Neural cell (in vitro differentiated cells): Measurements from ENCODE around the gene CILP2. TPM values are rescaled to one million over a fixed set of nuclear protein-coding genes. Genes with fewer than 3 reads are reported as not detected.

Source experiments
- H2AFZ ChIP-seq: fragments of 200-600, 300-800 bp; sonication (generic), shearing (Covaris generic); 2 replicates; pipeline ENCODE4 v1.6.0; 2014; ENCODE audit warnings: low read depth, mild to moderate bottlenecking, antibody characterized with exemption, low read length, moderate library complexity
- H3F3A ChIP-seq: fragments of 200-600 bp; shearing (Covaris generic); 2 replicates; pipeline ENCODE4 v1.6.1; 2016; ENCODE audit warnings: mild to moderate bottlenecking, moderate library complexity, mixed read lengths, antibody characterized with exemption, low read length; ENCODE audit not compliant: insufficient read depth, poor library complexity, severe bottlenecking
- H3K27ac ChIP-seq: fragments of 200-600, 300-800 bp; sonication (generic), shearing (Covaris generic); 2 replicates; pipeline ENCODE4 v1.5.1; 2014; ENCODE audit warnings: mild to moderate bottlenecking, low read length, moderate library complexity
- H3K27me3 ChIP-seq: fragments of 300-800, 200-600 bp; sonication (generic), shearing (Covaris generic); 2 replicates; pipeline ENCODE4 v1.6.0; 2014; ENCODE audit warnings: mild to moderate bottlenecking, low read depth, low read length, moderate library complexity; ENCODE audit not compliant: insufficient read depth
- H3K36me3 ChIP-seq: fragments of 300-800, 200-600 bp; sonication (generic), shearing (Covaris generic); 2 replicates; pipeline ENCODE4 v1.5.1; 2014; ENCODE audit warnings: mild to moderate bottlenecking, antibody characterized with exemption, low read length, moderate library complexity; ENCODE audit not compliant: insufficient read depth
- H3K4me2 ChIP-seq: fragments of 300-800, 200-600 bp; sonication (generic), shearing (Covaris generic); 2 replicates; pipeline ENCODE4 v1.6.0; 2014; ENCODE audit warnings: mild to moderate bottlenecking, low read length
- H3K4me3 ChIP-seq: fragments of 300-800, 200-600 bp; sonication (generic), shearing (Covaris generic); 2 replicates; pipeline ENCODE4 v1.5.1; 2014; ENCODE audit warnings: mild to moderate bottlenecking, low read length, moderate library complexity
- H3K79me2 ChIP-seq: fragments of 200-600 bp; shearing (Covaris generic); replicated peaks from 2 replicates; pipeline ENCODE4 v1.6.0; 2014; ENCODE audit warnings: mild to moderate bottlenecking, low read length, moderate library complexity; ENCODE audit not compliant: insufficient read depth
- H3K9ac ChIP-seq: fragments of 300-800, 200-600 bp; sonication (generic), shearing (Covaris generic); 2 replicates; pipeline ENCODE4 v1.6.1; 2016; ENCODE audit warnings: mild to moderate bottlenecking, low read length, mixed read lengths
- H3K9me2 ChIP-seq: fragments of 200-600 bp; shearing (Covaris generic); 2 replicates; pipeline ENCODE4 v1.6.1; 2016; ENCODE audit warnings: mild to moderate bottlenecking, low read length, mixed read lengths; ENCODE audit not compliant: insufficient read depth
- H3K9me3 ChIP-seq: fragments of 200-600, 300-800 bp; sonication (generic), shearing (Covaris generic); 2 replicates; pipeline ENCODE4 v1.6.1; 2016; ENCODE audit warnings: mild to moderate bottlenecking, mixed run types, low read length, moderate library complexity, mixed read lengths
- H4K20me1 ChIP-seq: fragments of 200-600 bp; shearing (Covaris generic); 2 replicates; pipeline ENCODE4 v1.6.1; 2016; ENCODE audit warnings: mild to moderate bottlenecking, mixed run types; ENCODE audit not compliant: insufficient read depth
- CTCF ChIP-seq: fragments of 450-650 bp; IDR thresholded peaks from 2 replicates; pipeline ENCODE4 v1.5.1; 2014; ENCODE audit warnings: antibody characterized with exemption, mild to moderate bottlenecking, moderate library complexity; ENCODE audit not compliant: poor library complexity, severe bottlenecking
- EP300 ChIP-seq: fragments of 450-650 bp; conservative IDR thresholded peaks from 2 replicates; pipeline ENCODE4 v1.6.1; 2014; ENCODE audit warnings: antibody characterized with exemption, mild to moderate bottlenecking, moderate library complexity; ENCODE audit not compliant: poor library complexity, severe bottlenecking
- EZH2 ChIP-seq: fragments of 200-600, 300-800 bp; shearing (Covaris generic), sonication (generic); IDR thresholded peaks from 2 replicates; pipeline ENCODE4 v1.6.1; 2014; ENCODE audit warnings: antibody characterized with exemption, low read length, borderline replicate concordance, mild to moderate bottlenecking; ENCODE audit not compliant: insufficient read depth, poor library complexity, severe bottlenecking
- MXI1 ChIP-seq: fragments of 450-650 bp; conservative IDR thresholded peaks from 2 replicates; pipeline ENCODE4 v1.6.1; 2014; ENCODE audit warnings: antibody characterized with exemption, mild to moderate bottlenecking; ENCODE audit not compliant: poor library complexity, severe bottlenecking
- POLR2AphosphoS5 ChIP-seq: IDR thresholded peaks from 2 replicates; pipeline ENCODE4 v1.6.1; 2012
- RAD21 ChIP-seq: fragments of 450-650 bp; conservative IDR thresholded peaks from 2 replicates; pipeline ENCODE4 v1.6.1; 2014; ENCODE audit warnings: antibody characterized with exemption, mild to moderate bottlenecking, moderate library complexity
- REST ChIP-seq: IDR thresholded peaks from 2 replicates; pipeline ENCODE4 v1.6.1; 2012; ENCODE audit warnings: borderline replicate concordance
- SMC3 ChIP-seq: fragments of 450-650 bp; conservative IDR thresholded peaks from 2 replicates; pipeline ENCODE4 v1.6.1; 2014; ENCODE audit warnings: antibody characterized with exemption, mild to moderate bottlenecking, moderate library complexity; ENCODE audit not compliant: poor library complexity
- TAF1 ChIP-seq: IDR thresholded peaks from 2 replicates; pipeline ENCODE4 v1.6.1; 2012; ENCODE audit warnings: low read depth
- polyA plus RNA-seq: library from polyadenylated mRNA; depleted of rRNA; stranded (reverse); fragments of >200 nt; gene quantifications from 2 replicates; pipeline ENCODE4 v1.2.3, GENCODE V29; 2014

The CILP2 gene
- polyA plus RNA-seq, 1 donor from 2014 or later: 0.84 TPM

GRCh38 chr19:19490214-19490968 lies 47.7 kb upstream of the CILP2 start:
- H3K9me3 ChIP-seq: no peaks in the 10 kb centered on the region
- peak overlapping the region; percentile 89 for H3K27ac ChIP-seq
- H3K9me2 ChIP-seq: no peaks in the 10 kb centered on the region
- peak overlapping the region; percentile 66 for H3K9ac ChIP-seq
- H3K4me2 ChIP-seq: no peak overlapping the region
- H3K4me3 ChIP-seq: no peak overlapping the region
- no peaks in the 10 kb centered on the region for H4K20me1 ChIP-seq
- no peaks in the 10 kb centered on the region for H3K79me2 ChIP-seq
- H3F3A ChIP-seq: no peaks in the 10 kb centered on the region
- H2AFZ ChIP-seq: no peak overlapping the region
- no peaks in the 10 kb centered on the region for H3K27me3 ChIP-seq
- H3K36me3 ChIP-seq: no peaks in the 10 kb centered on the region
- peak; percentile 23 for TF ChIP-seq TAF1
- TF ChIP-seq EZH2: no peak
- no peak for TF ChIP-seq EP300
- TF ChIP-seq CTCF: peak; percentile 94
- TF ChIP-seq MXI1: no peak
- TF ChIP-seq RAD21: peak; percentile 94
- peak; percentile 86 for TF ChIP-seq SMC3

GRCh38 chr19:19491321-19492025 lies 46.6 kb upstream of the CILP2 start:
- no peaks in the 10 kb centered on the region for H3K9me3 ChIP-seq
- no peak overlapping the region for H3K4me2 ChIP-seq
- no peaks in the 10 kb centered on the region for H3F3A ChIP-seq
- no peaks in the 10 kb centered on the region for H4K20me1 ChIP-seq
- H3K36me3 ChIP-seq: no peaks in the 10 kb centered on the region
- no peaks in the 10 kb centered on the region for H3K27me3 ChIP-seq
- no peak overlapping the region for H2AFZ ChIP-seq
- TF ChIP-seq MXI1: no peak
- TF ChIP-seq CTCF: no peak
- no peak for TF ChIP-seq POLR2AphosphoS5
- no peak for TF ChIP-seq SMC3
- no peak for TF ChIP-seq EP300
- no peak for TF ChIP-seq RAD21
- no peak for TF ChIP-seq TAF1
- no peak for TF ChIP-seq REST
- TF ChIP-seq EZH2: no peak
- no peak overlapping the region for H3K9ac ChIP-seq
- H3K79me2 ChIP-seq: no peaks in the 10 kb centered on the region
- no peak overlapping the region for H3K4me3 ChIP-seq
- H3K27ac ChIP-seq: no peak overlapping the region
- no peaks in the 10 kb centered on the region for H3K9me2 ChIP-seq
